HPDE6-E6E7 (cell line): ENCODE data around the gene NAALADL2.
A peak's percentile ranks its signal among the peaks of the same experiment; 100 is the strongest.

Experiments
- DNase-seq: peaks from one replicate; pipeline ENCODE4 v3.0.0; 2011; ENCODE audit warnings: missing footprints; ENCODE audit errors: extremely low spot score

Gene NAALADL2

DNA sequence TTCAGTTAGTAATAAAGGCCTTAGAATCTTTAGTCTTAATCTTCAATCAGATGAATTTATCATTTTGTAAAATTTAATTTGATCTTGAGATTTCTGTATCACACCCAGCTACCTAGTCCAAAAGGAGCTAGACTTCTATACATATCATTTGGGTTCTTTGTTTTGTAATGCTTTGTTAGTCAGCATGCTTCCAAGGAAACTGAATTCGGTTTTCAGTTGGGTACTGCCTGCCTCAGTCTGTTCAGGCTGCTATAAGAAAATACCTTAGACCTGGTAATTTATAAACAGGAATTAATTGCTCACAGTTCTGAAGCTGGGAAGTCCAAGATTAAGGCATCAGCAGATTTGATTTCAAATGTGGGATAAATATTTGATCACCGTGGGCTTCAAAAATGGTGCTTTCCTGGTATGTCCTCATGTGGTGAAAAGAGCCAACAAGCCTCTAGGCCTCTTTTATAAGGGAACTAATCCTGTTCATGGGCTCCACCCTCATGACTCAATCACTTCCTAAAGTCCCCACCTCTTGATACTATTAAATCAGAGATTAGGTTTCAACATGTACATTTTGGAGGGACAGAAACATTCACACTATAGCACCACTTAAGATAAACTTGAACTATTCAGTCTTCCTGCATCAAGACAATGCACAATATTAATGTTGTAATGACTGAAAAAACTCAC, 800.7 kb downstream of the NAALADL2 start:
- DNase-seq: no peak

DNA sequence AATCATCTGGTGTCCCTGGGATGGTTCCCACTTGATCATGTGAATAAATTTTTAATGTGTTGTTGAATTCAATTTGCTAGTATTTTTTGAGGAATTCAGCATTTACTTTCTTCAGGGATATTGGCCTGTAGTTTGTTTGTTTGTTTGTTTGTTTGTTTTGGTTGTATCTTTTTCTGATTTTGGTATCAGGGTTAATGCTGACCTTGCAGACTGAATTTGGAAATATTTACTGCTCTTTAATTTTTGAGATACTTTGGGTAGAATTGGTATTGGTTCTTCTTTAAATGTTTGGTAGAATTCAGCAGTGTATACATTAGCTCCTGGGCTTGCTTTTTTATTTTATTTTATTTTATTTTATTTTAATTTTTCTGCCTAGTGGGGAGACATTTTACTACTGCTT, 803.7 kb downstream of the NAALADL2 start:
- DNase-seq: no peak

DNA sequence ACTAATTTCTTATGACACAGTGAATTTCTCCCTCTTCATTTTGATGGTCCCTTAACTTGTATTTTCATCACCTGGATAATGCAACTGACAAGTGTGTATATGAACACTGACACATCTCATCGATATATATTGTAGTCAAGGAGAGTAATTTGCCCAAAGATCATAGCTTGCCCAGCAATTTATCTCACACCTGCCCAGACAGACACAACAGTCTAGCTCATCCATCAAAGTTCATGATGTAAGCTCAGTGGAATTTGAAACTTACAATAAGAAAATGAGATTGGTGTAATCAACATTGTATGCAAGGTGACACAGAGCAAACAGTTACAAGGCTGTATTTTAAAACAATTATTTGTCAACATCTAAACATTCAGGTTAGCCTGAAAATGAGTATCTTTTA, 805.8 kb downstream of the NAALADL2 start:
- peak; percentile 27 for DNase-seq

DNA sequence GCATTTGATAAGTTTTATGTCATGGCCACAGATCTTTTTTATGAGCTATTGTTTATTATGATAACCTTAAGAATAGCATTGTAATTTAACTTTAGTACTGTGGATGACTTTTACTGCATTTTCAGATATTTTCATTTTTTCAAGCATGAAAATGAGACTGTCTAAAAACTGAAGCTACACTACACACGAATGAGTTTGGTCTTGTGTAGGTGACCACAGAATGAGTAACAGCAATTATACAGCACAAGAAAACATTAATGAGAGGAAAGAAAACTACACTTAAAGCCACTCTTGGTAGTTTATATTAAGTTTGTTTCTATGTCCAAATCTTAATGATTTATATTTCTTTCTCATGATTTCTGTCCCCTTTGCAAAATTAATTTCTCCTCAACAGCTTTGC, 809.2 kb downstream of the NAALADL2 start:
- no peak for DNase-seq

DNA sequence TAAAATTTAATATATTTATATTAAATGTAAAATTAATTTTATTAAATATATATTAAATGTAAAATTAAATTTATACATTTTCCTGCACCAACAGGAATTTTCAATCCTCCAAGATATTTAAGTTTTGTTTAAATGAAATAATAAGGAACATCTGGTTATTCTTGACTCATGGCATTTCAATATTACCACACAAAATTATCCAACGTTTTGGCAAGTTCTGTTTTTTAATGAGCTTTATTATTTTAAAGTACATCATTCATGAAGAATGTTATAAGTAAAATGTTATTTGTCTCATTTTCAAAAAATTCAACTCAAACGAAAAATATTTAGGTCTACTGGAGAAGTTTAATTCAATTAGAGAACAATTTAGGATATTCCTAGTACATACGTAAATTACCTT, 811.4 kb downstream of the NAALADL2 start:
- no peak for DNase-seq

DNA sequence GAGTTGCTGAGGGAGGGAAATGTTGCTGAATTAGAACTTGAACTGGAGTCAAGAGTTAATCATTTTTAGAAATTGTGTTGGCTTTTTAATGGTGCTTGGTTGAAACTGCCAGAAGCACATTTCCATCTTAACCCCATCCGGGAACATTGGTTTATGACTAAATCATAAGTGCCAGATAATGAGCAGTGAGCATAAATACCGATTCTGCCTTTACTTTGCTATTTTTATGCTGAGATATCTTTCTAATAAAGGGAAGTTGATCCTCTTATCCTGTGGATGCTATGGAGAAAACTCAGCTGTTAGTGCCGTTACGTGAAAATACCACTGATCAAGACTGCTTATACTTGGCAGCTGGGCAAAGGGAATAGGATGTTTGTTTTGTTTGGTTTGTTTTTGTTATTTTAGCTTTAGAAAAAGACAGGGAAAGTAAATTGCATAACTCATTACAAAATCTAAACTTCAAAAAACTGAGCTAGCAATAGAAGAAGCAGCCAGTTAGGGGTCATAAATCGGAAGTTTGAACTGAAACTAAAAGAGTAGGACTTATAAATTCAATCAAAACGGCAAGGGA, 813.1 kb downstream of the NAALADL2 start:
- no peak for DNase-seq

DNA sequence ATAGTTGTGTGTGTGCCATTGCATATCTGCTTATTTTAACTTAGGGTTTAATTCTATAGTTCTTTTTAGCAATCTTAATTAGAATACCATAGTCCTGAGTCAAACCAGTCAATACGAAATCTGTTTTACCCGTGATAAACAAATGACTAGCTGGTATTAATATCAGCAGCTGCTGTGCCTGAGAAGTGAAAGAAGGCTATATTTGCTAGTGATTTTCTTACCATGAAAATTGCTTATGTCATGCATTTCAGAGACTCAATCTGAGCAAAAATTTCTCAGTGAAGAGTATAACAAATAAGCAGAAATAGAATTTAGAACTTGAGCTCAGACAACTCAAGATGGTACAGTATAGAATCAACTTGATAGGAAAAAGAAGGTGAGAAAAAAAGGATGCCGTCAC, 820.4 kb downstream of the NAALADL2 start:
- DNase-seq: no peak

DNA sequence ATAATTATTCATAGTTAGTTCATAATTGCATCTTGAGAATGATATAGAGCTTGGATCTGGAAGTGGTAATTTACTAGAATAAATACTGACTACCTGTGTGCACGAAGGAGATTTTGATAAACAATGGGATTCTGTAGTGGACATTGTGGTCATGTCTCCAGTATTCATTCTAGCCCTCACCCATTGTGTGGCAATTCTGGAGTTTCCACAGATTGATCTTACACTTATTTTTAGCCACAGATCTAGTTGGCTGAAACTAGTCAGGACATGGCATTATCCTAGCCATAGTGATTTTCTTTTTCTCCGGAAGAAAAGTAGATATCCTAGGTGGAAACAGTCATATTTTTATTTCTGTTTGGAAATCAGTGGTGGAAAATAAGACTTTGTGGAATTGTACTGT, 833.1 kb downstream of the NAALADL2 start:
- DNase-seq: no peak

DNA sequence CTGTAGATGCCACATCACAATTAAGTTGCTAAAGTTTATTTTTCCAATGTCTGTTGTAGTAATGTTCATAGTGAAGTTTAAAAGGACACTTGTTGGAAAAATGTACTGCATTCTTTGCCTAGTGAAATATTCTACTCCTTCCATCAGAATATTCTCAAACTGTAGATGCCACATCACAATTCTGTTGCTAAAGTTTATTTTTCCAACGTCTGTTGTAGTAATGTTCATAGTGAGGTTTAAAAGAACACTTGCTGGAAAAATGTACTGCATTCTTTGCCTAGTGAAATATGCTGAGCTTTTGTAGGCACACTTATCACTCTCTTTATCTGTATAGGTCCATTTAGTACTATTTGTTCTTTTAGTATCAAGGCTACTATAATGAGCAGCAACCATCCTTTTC, 836.1 kb downstream of the NAALADL2 start:
- DNase-seq: no peak

DNA sequence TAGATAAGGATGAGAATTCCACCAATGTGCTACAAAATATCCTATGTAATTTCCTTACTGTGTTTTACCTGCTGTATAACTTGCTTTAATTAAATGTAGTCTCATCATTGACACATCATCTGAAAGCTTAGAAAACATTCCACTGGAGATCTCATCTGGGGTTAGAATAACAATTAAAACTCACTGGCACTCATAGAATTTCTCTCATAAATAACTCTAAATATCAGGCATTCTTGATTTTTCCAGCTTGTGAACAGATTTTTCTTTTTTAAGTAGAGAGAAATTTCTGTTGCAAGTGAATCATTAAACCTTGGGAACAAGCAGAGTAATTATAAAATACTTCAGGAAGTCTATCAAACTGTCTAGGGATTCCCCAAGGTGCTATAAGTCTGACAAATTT, 843.8 kb downstream of the NAALADL2 start:
- DNase-seq: no peak

DNA sequence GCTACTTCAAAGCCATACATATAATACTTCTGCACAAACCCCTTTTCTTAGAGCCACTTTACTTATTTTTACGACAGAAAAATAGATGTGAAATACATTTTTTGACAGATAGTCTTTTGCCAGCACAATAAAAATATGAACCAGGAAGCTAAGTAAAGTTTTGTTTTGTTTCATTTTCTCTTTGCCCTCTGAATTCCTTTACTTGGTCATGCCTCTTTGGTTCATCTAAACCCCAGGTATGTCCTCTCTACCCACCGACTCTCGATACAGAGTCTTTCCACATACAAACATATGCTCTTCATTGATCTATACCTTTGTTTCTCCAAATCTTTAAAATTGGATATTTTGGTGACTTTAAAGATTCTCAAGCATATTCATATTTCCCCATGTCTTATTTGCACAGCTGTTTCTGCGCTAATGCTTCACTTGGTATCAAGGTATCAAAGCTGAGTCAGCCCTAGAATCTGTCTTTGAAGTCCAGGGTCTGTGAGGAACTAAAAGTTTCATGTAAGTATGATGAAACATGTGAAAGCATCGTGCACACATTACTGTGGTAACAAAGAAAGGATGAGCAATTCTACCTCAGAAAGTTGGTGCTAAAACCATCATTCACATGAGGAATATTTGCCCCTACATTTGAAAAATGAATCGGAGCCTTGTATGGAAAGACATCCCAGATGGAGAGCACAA, 845.4 kb downstream of the NAALADL2 start:
- no peak for DNase-seq

DNA sequence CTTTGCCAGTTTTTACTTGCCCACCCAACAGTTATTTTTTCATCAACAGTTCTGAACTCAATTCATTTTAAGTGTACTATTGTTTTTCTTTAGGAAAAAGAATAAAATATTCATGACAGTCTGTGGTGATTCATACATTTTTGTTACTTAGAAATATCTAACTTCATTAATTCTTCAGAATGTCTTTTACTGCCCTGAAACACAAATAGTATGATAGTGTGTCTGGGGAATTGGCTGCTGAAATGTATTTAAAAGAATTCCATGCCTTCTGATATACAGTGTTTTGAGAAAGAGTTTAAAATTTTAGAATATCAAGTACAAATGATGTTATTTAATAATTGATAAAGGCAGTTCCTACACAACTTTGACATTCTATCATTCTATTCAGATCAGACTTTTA, 854.1 kb downstream of the NAALADL2 start:
- DNase-seq: no peak

DNA sequence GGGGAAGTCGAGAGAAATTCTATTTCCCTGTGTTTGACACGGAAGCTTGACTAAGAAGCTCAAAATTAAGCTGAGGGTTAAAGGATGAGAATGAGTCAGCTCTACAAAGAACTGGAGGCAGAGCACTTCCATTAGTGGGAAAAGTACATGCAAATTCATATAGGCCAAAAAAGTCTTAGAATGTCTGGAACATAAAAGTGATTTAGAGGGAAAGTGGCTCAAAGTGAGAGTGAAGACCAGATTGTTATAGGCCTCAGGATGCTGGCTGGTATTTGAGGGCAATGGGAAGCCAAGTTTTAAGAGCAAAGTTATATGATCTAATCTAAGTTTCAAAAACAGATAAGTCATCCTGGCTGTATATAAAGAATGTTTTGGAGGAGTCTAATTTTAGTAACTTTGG, 857.3 kb downstream of the NAALADL2 start:
- no peak for DNase-seq

DNA sequence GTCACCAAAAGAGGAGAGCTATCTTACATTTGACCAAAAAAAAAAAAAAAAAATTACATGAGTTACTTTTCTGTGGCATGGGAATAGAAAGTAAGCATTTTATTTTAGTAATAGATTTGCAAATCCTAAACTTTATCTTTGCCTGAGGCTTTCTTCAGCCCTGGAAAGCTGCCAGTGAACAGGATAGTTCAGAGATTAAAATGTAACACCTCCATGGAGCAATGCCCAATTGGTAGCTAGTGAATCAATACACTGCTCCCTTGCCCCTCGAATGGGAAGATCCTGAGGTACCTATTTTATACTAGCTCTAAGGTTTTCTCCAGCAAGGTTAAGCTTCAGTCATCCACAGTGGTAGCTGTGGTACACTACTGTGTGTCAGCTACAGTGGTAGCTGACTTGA, 867.1 kb downstream of the NAALADL2 start:
- DNase-seq: no peak

DNA sequence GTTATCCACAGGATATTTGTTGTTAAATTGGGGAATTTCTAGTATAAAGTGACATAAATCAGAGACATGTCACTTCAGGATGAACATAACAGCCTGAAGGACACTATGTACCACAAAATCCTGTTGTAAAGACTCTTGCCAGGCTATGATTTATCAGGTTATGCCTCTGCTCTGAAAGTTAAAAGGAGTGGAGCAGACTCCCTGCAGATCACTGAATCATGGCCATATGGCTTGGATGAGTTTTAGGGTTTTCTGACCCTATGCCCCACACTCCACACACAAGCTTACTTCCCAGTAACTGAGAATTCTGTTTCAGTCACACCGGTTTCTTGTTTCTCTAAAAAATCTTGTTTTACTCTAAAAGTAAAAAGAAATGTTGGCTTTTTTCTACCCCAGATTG, 869.4 kb downstream of the NAALADL2 start:
- no peak for DNase-seq

DNA sequence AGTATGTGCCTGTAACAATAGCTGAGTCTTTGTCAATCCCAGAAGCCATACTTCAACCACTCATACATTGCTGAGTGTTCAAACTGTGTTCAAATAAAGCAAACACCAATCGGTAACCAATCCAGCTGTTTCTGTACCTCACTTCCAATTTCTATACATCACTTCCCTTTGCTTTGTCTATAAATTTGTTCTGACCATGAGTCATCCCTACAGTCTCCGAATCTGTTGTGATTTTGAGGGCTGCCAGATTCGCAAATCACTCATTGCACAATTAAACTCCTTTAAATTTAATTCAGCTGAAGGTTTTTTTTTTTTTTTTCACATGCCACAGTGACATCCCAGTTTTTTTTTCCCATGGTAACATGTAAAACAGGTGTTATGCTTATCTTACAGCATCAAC, 870.3 kb downstream of the NAALADL2 start:
- no peak for DNase-seq

DNA sequence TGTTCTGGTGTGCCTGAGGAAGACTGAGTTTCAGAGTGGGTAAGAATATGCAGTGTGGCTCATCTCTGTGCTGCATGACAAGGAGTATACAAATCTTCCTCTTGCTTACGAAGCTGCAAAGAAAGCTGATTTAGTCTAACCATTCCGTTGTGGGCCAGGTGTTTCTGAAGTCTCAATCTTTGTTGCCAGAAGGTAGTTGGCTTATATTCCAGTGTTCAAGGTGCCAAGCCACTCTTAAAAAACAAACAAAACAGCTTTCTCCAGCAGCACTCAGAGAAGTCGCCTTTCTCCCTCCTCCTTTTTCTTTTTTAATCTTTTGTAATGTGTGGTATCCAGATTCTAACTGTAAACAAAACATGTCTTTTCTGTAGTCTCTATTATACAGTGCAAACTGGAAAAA, 872.4 kb downstream of the NAALADL2 start:
- DNase-seq: no peak

DNA sequence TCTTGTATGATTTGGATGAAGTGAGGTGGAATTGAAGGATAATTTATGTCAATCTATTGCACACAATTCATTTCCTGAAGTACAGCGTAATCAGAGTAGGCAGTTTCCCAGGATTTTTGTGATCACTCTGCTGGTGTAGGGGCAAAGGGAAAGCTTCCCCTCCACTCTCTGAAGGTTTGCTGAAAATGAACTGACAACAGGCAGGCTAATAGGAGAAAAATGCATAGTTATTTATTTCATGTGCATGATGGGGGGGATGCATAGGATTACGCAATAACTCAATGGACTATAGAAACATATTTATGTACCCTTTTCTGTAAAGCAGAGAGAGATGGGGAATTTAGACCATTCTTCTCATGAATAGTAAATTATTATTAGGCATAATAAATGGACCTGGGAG, 872.9 kb downstream of the NAALADL2 start:
- DNase-seq: no peak

DNA sequence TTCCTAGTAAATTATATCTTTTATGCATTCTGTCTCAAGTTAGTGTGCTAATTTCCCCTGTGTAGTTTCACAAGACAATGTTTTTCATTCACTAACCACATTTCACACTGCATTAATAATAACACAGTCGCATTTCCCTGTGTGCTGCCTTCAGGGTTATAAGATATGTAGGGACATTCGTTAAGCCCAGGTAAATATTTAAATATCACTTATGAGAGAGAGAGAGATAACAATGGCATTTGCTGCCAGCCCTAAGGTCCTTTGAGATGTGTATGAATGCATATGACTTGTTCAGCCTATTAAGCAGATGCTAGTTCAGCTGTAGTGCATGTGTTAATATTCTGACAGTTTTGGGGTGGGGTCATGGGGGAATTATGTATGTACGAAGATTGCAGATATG, 876.7 kb downstream of the NAALADL2 start:
- DNase-seq: no peak

DNA sequence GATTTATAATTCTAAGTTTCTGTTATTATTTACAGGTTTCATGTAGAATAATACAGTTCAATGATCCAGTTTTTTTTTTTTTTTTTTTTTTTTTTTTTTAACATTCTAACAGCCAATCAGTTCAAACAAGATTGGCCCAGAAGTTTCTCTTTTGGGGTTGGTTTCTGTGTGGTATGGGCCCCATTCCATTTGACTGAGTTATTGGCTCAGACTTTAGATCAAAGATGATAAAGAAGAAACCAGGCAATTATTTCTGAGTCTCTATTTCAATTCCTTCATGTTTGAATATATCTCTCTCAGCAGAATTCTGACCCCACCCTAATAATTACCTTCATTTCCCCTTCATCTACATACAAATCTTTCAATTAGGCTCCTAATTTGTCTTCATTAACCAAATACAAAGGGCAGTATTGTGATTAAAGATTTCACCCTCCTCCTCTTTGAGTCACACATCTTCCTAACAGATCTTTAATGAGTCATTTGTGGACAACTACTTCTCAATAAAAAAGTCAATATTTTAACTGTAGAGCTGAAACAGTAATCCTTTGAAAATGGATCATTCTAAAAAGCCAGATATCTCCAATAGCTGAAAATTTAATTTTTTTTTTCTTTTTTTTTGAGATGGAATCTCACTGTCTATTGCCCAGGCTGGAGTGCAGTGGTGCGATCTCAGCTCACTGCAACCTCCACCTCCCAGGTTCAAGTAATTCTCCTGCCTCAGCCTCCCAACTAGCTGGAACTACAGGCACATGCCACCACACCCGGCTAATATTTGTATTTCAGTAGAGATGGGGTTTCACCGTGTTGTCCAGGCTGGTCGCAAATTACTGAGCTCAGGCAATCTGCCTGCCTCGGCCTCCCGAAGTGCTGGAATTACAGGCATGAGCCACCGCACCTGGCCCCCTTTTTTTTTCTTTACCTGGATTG, 878.8 kb downstream of the NAALADL2 start:
- DNase-seq: peak; percentile 22

DNA sequence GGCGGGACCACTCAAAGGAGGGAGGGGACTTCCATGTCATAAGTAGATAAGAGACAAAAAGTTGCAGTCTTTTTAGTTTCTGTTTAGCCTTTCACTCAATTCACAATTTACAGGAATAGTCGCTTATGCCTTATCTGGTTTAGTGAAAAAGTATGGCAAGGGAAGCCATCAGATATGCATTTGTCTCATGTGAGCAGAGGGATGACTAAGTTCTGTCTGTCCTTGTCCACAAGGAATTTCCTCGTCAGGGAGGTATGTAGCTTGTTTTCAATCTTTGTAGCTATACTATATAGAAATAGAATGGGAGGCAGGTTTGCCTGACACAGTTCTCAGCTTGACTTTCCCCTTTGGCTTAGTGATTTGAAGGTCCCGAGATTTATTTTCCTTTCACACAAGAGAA, 882.8 kb downstream of the NAALADL2 start:
- DNase-seq: no peak

DNA sequence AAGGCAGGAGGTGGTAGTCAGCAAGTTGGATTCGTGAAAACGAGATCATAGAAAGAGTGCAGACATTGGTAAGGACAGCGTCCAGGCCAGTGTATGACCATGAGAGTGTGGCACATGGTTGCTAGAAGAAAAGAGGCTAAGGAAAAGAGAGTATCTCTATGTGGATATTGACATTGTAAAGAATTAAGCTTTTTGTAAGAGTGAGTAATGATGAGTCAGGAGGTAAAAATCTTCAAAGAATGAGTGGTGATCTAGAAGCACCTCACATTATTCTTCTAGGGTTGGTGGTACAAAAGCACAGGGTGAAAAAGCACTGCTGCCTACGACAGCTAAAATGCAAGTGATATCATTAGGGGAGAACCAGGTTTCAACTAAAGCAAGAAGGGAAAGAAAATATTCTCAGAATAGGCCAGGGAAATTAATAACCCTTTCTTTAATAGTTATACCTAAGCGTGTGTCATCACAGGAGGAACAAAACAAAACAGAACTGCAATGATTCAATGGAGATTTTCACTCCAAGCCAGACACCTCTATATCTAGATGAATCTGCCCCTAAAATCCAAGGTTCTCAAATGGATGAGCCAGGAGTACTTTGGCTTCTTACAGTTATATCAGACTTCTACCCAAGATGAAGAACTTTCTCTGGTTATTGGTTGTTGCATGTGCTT, 884.7 kb downstream of the NAALADL2 start:
- DNase-seq: peak; percentile 36
